ENCODE data around the gene MADCAM1. TPM values are rescaled to one million over a fixed set of nuclear protein-coding genes. Genes with fewer than 3 reads are reported as not detected.

Gene MADCAM1
- total and polyA plus RNA-seq, 7 donors, result 0.16 to 6.3 (median 0.51) TPM; not detected in 1

DNA sequence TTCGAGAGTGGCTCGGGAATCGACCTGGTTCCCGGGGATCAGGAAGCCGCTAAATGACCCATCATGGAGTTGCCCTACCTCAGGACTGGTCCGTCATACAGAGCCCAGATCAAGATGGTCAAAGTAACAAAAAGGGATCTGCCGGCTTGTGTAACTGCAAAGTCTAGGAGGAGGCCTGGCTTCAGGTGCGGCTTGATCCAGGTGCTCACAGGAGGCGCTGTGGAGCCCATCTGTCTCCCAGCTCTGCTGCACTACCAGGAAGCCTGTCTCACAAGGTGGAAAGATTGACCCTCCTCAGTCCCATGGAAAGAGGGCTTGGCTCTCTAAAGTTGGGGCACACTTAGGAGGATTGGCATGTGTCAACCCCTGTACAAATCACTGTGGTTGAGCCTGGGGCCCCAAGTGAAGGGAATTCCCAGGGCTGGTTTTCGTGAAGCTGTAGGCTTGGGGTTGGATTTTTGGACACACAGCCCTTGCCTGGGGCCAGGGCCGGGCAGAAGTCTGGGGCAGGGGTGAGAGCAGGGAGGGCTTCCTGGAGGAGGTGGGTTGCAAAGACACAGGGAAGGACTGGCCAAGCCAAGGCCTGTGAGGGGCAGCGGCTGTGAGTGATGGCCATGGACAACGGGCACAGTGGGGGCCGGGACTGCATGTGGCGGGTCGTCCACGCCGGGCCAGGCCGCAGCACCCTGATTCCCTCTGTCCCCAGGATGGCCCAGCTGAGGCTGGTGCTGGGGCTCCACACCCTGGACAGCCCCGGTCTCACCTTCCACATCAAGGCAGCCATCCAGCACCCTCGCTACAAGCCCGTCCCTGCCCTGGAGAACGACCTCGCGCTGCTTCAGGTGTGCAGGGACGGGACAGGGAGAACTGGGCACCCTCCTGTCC lies 51.8 kb downstream of the MADCAM1 start:
- Histone ChIP-seq H3K4me3 (no peak overlapping the region), H3K36me3 (peaks cover 0 to under 1% (median 0%) of the 10 kb centered on the region in 4 donors), H3K9me3 (no peaks in the 10 kb centered on the region), H3K4me1 (peaks cover 0 to 13% (median 12%) of the 10 kb centered on the region in 4 donors), H3K27ac (no peak overlapping the region), H3K27me3 (peaks cover 0 to 9% (median 0%) of the 10 kb centered on the region in 3 donors)
- no peak for DNase-seq
- 74 to 86% methylated on average over 26 of the region's 26 CpGs for WGBS, 2 donors
- intact Hi-C loops (cut with DNase I), result no loop called here
- TF ChIP-seq POLR2AphosphoS5 (IDR thresholded peaks at IDR 0.05), result no peak
- TF ChIP-seq, protein P1, sequence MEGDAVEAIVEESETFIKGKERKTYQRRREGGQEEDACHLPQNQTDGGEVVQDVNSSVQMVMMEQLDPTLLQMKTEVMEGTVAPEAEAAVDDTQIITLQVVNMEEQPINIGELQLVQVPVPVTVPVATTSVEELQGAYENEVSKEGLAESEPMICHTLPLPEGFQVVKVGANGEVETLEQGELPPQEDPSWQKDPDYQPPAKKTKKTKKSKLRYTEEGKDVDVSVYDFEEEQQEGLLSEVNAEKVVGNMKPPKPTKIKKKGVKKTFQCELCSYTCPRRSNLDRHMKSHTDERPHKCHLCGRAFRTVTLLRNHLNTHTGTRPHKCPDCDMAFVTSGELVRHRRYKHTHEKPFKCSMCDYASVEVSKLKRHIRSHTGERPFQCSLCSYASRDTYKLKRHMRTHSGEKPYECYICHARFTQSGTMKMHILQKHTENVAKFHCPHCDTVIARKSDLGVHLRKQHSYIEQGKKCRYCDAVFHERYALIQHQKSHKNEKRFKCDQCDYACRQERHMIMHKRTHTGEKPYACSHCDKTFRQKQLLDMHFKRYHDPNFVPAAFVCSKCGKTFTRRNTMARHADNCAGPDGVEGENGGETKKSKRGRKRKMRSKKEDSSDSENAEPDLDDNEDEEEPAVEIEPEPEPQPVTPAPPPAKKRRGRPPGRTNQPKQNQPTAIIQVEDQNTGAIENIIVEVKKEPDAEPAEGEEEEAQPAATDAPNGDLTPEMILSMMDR (IDR thresholded peaks at IDR 0.05), result no peak
- TF ChIP-seq EP300 (IDR thresholded peaks at IDR 0.05), result no peak
- TF ChIP-seq POLR2A (IDR thresholded peaks at IDR 0.05), result no peak

GRCh38 chr19:548886-549830 lies 52.9 kb downstream of the MADCAM1 start:
- TF ChIP-seq EP300 (IDR thresholded peaks at IDR 0.05), result no peak
- TF ChIP-seq, protein P1 (IDR thresholded peaks at IDR 0.05), result no peak
- TF ChIP-seq POLR2AphosphoS5 (IDR thresholded peaks at IDR 0.05), result no peak
- no peak for TF ChIP-seq POLR2A (IDR thresholded peaks at IDR 0.05)
- Histone ChIP-seq H3K27me3 (peaks cover 0 to 9% (median 0%) of the 10 kb centered on the region in 3 donors), H3K36me3 (no peaks in the 10 kb centered on the region), H3K27ac (no peak overlapping the region), H3K4me1 (peaks cover 0 to 9% (median 7%) of the 10 kb centered on the region in 4 donors), H3K9me3 (no peaks in the 10 kb centered on the region), H3K4me3 (no peak overlapping the region)
- intact Hi-C loops (cut with DNase I), result no loop called here
- 45 to 76% methylated on average over 52 of the region's 52 CpGs for WGBS, 2 donors
- DNase-seq, result no peak

DNA sequence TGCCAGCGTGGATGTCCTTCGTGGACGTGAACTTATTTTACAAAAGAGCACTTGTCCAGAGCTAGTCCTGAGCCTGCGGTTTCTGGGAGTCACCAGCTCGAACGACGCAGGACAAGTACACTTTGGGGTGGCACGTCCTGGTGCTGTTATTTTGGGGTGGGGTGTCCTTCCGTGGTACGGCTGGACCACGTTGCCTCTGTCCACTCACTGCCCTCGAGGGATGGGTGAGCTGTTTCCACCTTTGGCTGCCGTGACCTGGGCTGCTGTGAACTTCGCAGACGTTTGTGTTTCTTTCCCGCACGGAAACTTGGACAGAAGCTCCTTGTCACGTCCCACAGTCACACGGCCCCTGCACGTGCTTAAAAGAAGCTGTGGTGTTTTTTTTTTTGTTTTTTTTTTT lies 58.5 kb downstream of the MADCAM1 start:
- WGBS, 2 donors, result 62 to 84% methylated on average over 20 of the region's 20 CpGs
- H3K27ac ChIP-seq, result no peak overlapping the region
- TF ChIP-seq POLR2A (IDR thresholded peaks at IDR 0.05), result no peak
- TF ChIP-seq POLR2AphosphoS5 (IDR thresholded peaks at IDR 0.05), result no peak
- TF ChIP-seq, protein P1 (IDR thresholded peaks at IDR 0.05), result no peak
- TF ChIP-seq EP300 (IDR thresholded peaks at IDR 0.05), result no peak
- H3K36me3 ChIP-seq, result no peaks in the 10 kb centered on the region
- H3K9me3 ChIP-seq, result no peaks in the 10 kb centered on the region
- peaks cover 0 to 5% (median 0%) of the 10 kb centered on the region in 3 donors for H3K27me3 ChIP-seq
- intact Hi-C loops (cut with DNase I), result no loop called here
- H3K4me3 ChIP-seq, result no peak overlapping the region
- H3K4me1 ChIP-seq, result peaks cover 0 to 21% (median 18%) of the 10 kb centered on the region in 4 donors
- DNase-seq, result no peak

Small RNA genes lying within 50 kb of the gene (small RNA-seq; reads per million reads assigned to genes)
- gene RNA5SP462, result 0 reads per million in 3 donors

Other genes starting within 250 kb of the MADCAM1 start
- 1 to 10 TPM; 1.6 to 3.6 (median 2.3) TPM for gene PLPP2, start 205.1 kb upstream of the MADCAM1 start, total RNA-seq
- gene PLPP2, start 205.1 kb upstream of the MADCAM1 start, polyA plus RNA-seq, result 100 to 1,000 TPM in 1 of 3 donors, 10 to 100 TPM in 2; 22.2 to 111 (median 29.6) TPM
- gene MIER2, start 151.7 kb upstream of the MADCAM1 start, total RNA-seq, result 10 to 100 TPM; 11.4 to 31.9 (median 13.0) TPM
- gene MIER2, start 151.7 kb upstream of the MADCAM1 start, polyA plus RNA-seq, result 10 to 100 TPM in 1 of 3 donors, 1 to 10 TPM in 2; 6.6 to 15.5 (median 7.4) TPM
- gene C2CD4C, start 87.3 kb upstream of the MADCAM1 start, total RNA-seq, result 1 to 10 TPM in 1 of 4 donors, under 1 TPM in 3; 0.55 to 1.2 (median 0.76) TPM
- gene C2CD4C, start 87.3 kb upstream of the MADCAM1 start, polyA plus RNA-seq, result under 1 TPM in 2 of 3 donors, not detected in 1; under 0.01 to 0.96 TPM
- gene SHC2, start 35.5 kb upstream of the MADCAM1 start, total RNA-seq, result 10 to 100 TPM; 17.8 to 49.9 (median 24.9) TPM
- 10 to 100 TPM in 1 of 3 donors, 1 to 10 TPM in 2; 1.8 to 10.8 (median 9.3) TPM for gene SHC2, start 35.5 kb upstream of the MADCAM1 start, polyA plus RNA-seq
- 10 to 100 TPM; 36.3 to 78.8 (median 46.6) TPM for gene TPGS1, start 11.0 kb downstream of the MADCAM1 start, total RNA-seq
- gene TPGS1, start 11.0 kb downstream of the MADCAM1 start, polyA plus RNA-seq, result 10 to 100 TPM; 14.3 to 23.6 (median 20.4) TPM
- 100 to 1,000 TPM in 2 of 4 donors, 10 to 100 TPM in 2; 74.9 to 152 (median 95.1) TPM for gene CDC34, start 35.3 kb downstream of the MADCAM1 start, total RNA-seq
- gene CDC34, start 35.3 kb downstream of the MADCAM1 start, polyA plus RNA-seq, result 100 to 1,000 TPM in 1 of 3 donors, 10 to 100 TPM in 2; 79.2 to 110 (median 96.7) TPM
- under 1 TPM in 1 of 4 donors, not detected in 3; 0.49 TPM for gene GZMM, start 47.6 kb downstream of the MADCAM1 start, total RNA-seq
- gene GZMM, start 47.6 kb downstream of the MADCAM1 start, polyA plus RNA-seq, result 10 to 100 TPM in 1 of 3 donors, not detected in 2; 11.2 TPM
- gene BSG, start 76.1 kb downstream of the MADCAM1 start, total RNA-seq, result 100 to 1,000 TPM; 423 to 500 (median 482) TPM
- 100 to 1,000 TPM; 218 to 715 (median 309) TPM for gene BSG, start 76.1 kb downstream of the MADCAM1 start, polyA plus RNA-seq
- under 1 TPM in 3 of 4 donors, not detected in 1; 0.36 to 0.55 (median 0.54) TPM for gene HCN2, start 93.4 kb downstream of the MADCAM1 start, total RNA-seq
- under 1 TPM in 2 of 3 donors, not detected in 1; 0.23 to 0.39 TPM for gene HCN2, start 93.4 kb downstream of the MADCAM1 start, polyA plus RNA-seq
- gene POLRMT, start 137.1 kb downstream of the MADCAM1 start, total RNA-seq, result 10 to 100 TPM; 18.2 to 26.3 (median 22.3) TPM
- gene POLRMT, start 137.1 kb downstream of the MADCAM1 start, polyA plus RNA-seq, result 10 to 100 TPM; 16.8 to 63.0 (median 30.3) TPM
- 1 to 10 TPM in 1 of 4 donors, under 1 TPM in 1, not detected in 2; 0.99 to 1.7 TPM for gene FGF22, start 143.4 kb downstream of the MADCAM1 start, total RNA-seq
- gene FGF22, start 143.4 kb downstream of the MADCAM1 start, polyA plus RNA-seq, result under 1 TPM in 1 of 3 donors, not detected in 2; 0.20 TPM
- gene RNF126, start 166.7 kb downstream of the MADCAM1 start, total RNA-seq, result 10 to 100 TPM; 39.2 to 57.1 (median 55.5) TPM
- 10 to 100 TPM; 33.5 to 58.8 (median 35.4) TPM for gene RNF126, start 166.7 kb downstream of the MADCAM1 start, polyA plus RNA-seq
- gene FSTL3, start 179.9 kb downstream of the MADCAM1 start, total RNA-seq, result 100 to 1,000 TPM in 2 of 4 donors, 10 to 100 TPM in 2; 35.7 to 118 (median 107) TPM
- gene FSTL3, start 179.9 kb downstream of the MADCAM1 start, polyA plus RNA-seq, result 10 to 100 TPM in 1 of 3 donors, 1 to 10 TPM in 2; 1.6 to 17.8 (median 6.0) TPM
- not detected for gene PRSS57, start 199.0 kb downstream of the MADCAM1 start, total RNA-seq
- gene PRSS57, start 199.0 kb downstream of the MADCAM1 start, polyA plus RNA-seq, result under 1 TPM in 1 of 3 donors, not detected in 2; 0.15 TPM
- 10 to 100 TPM; 30.4 to 91.4 (median 35.9) TPM for gene PALM, start 212.4 kb downstream of the MADCAM1 start, total RNA-seq
- gene PALM, start 212.4 kb downstream of the MADCAM1 start, polyA plus RNA-seq, result 10 to 100 TPM in 2 of 3 donors, 1 to 10 TPM in 1; 3.0 to 21.0 (median 12.5) TPM